Upper lobe of left lung (tissue), 6 donors: ENCODE data around the gene MLXIPL. TPM values are rescaled to one million over a fixed set of nuclear protein-coding genes. Genes with fewer than 3 reads are reported as not detected.
"Not testable (repeated sequence)": the region's sequence is repeated elsewhere in the genome, so short reads cannot be mapped to it uniquely, and the experiment has no call there.

Experiments
- ATAC-seq, 2 donors: fragments of 200-7000 bp; cut with Tn5 transposase; one replicate each; pipeline ENCODE4 v1.9.1; 2022; ENCODE audit warnings: mild to moderate bottlenecking in 2 of 2, moderate library complexity in 2 of 2; ENCODE audit not compliant: low FRiP score in 2 of 2
- DNase-seq, 2 donors: peaks; one replicate each; pipeline ENCODE4 v3.0.0-alpha.2; 2019 to 2020
- H3K27ac ChIP-seq, 4 donors: fragments of 200-600 bp; sonication (generic); one replicate each; pipeline ENCODE4 v1.5.1; 2016 to 2019
- H3K27me3 ChIP-seq, 4 donors: fragments of 200-600 bp; sonication (generic); one replicate each; pipeline ENCODE4 v1.5.1; 2017 to 2019
- H3K36me3 ChIP-seq, 4 donors: fragments of 200-600 bp; sonication (generic); one replicate each; pipeline ENCODE4 v1.5.1; 2016 to 2019
- H3K4me1 ChIP-seq, 4 donors: fragments of 200-600 bp; sonication (generic); one replicate each; pipeline ENCODE4 v1.5.1; 2018 to 2019
- H3K4me3 ChIP-seq, 4 donors: fragments of 200-600 bp; sonication (generic); one replicate each; pipeline ENCODE4 v1.5.1; 2017 to 2019; ENCODE audit warnings: mild to moderate bottlenecking in 2 of 4, moderate library complexity in 1 of 4
- H3K9me3 ChIP-seq, 4 donors: fragments of 200-600 bp; sonication (generic); one replicate each; pipeline ENCODE4 v1.5.1; 2018 to 2019
- EP300 ChIP-seq, 4 donors: sonication (generic); formaldehyde crosslinking; IDR thresholded peaks; one replicate each; pipeline ENCODE4 v1.5.1; 2017; ENCODE audit warnings: antibody characterized with exemption in 4 of 4, control low read depth in 2 of 4
- POLR2A ChIP-seq, 4 donors: fragments of 450-650 bp; IDR thresholded peaks; one replicate each; pipeline ENCODE4 v1.5.1; 2016 to 2017; ENCODE audit warnings: antibody characterized with exemption in 4 of 4, mild to moderate bottlenecking in 2 of 4
- POLR2AphosphoS5 ChIP-seq, 2 donors: sonication (generic); formaldehyde crosslinking; IDR thresholded peaks; one replicate each; pipeline ENCODE4 v1.5.1; 2017; ENCODE audit warnings: antibody characterized with exemption in 2 of 2
- WGBS, 2 donors: methylation state at CpG; one replicate each; pipeline ENCODE4 v1.1.5; 2017 to 2018; 5-methylcytosine and 5-hydroxymethylcytosine counted together
- total RNA-seq, 6 donors: library from RNA; depleted of rRNA in 4 of 6; stranded (reverse); fragments of >200 nt in 4 of 6; gene quantifications; one replicate each; pipeline versions ENCODE4 v1.1.0 to v1.2.1, GENCODE V29; 2016 to 2021
- TF ChIP-seq, protein P1 (sequence below), 6 experiments: fragments of 450-650 bp in 4 of 6; fragments of 200-600 bp in 2 of 6; sonication (generic) in 2 of 6; IDR thresholded peaks; one replicate each; pipeline ENCODE4 v1.5.1; 2016 to 2019; ENCODE audit warnings: antibody characterized with exemption in 6 of 6
- donor health status: DM: no; HTN: no; CAD: no; lungs with moderate emphysema.
- donor health status: DM: no; HTN: yes; CAD: no; lungs with severe emphysema.

Gene MLXIPL
- total RNA-seq, 6 donors from 2014 or later = 8.1 to 39.8 (median 14.4) TPM

DNA sequence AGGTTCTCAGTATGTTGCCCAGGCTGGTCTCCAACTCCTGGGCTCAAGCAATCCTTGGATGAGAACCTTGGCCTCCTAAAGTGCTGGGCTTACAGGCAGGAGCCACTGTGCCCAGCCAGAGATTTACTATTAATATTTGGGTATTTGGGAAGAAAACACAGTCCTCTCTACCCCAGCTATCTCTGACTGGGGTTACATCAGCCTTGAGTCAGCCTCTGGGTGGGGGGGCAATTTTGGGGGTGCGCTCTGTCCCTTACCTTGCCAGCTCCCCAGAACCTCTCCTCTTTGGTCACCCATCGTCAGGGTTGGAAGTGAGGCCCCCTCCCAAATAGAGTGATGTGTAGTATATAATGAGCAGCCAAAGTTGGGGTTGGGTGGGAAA, 1.8 kb downstream of the MLXIPL start:
- peak overlapping the region in 2 of 4 donors; percentile 63 to 65 for H3K4me3 ChIP-seq
- no peak overlapping the region for H3K27ac ChIP-seq
- H3K36me3 ChIP-seq = no peaks in the 10 kb centered on the region
- peaks cover 15 to 24% (median 21%) of the 10 kb centered on the region in 4 donors for H3K4me1 ChIP-seq
- DNase-seq = no peak
- 20 to 26% methylated on average over 2 of the region's 2 CpGs for WGBS, 2 donors
- H3K27me3 ChIP-seq = peaks cover 0 to 28% (median 16%) of the 10 kb centered on the region in 4 donors
- no peak for TF ChIP-seq EP300 (IDR thresholded peaks at IDR 0.05)
- no peak for TF ChIP-seq POLR2A (IDR thresholded peaks at IDR 0.05)
- TF ChIP-seq, protein P1, sequence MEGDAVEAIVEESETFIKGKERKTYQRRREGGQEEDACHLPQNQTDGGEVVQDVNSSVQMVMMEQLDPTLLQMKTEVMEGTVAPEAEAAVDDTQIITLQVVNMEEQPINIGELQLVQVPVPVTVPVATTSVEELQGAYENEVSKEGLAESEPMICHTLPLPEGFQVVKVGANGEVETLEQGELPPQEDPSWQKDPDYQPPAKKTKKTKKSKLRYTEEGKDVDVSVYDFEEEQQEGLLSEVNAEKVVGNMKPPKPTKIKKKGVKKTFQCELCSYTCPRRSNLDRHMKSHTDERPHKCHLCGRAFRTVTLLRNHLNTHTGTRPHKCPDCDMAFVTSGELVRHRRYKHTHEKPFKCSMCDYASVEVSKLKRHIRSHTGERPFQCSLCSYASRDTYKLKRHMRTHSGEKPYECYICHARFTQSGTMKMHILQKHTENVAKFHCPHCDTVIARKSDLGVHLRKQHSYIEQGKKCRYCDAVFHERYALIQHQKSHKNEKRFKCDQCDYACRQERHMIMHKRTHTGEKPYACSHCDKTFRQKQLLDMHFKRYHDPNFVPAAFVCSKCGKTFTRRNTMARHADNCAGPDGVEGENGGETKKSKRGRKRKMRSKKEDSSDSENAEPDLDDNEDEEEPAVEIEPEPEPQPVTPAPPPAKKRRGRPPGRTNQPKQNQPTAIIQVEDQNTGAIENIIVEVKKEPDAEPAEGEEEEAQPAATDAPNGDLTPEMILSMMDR (IDR thresholded peaks at IDR 0.05) = no peak
- no peak for TF ChIP-seq POLR2AphosphoS5 (IDR thresholded peaks at IDR 0.05)
- ATAC-seq = no peak
- H3K9me3 ChIP-seq = no peaks in the 10 kb centered on the region

DNA sequence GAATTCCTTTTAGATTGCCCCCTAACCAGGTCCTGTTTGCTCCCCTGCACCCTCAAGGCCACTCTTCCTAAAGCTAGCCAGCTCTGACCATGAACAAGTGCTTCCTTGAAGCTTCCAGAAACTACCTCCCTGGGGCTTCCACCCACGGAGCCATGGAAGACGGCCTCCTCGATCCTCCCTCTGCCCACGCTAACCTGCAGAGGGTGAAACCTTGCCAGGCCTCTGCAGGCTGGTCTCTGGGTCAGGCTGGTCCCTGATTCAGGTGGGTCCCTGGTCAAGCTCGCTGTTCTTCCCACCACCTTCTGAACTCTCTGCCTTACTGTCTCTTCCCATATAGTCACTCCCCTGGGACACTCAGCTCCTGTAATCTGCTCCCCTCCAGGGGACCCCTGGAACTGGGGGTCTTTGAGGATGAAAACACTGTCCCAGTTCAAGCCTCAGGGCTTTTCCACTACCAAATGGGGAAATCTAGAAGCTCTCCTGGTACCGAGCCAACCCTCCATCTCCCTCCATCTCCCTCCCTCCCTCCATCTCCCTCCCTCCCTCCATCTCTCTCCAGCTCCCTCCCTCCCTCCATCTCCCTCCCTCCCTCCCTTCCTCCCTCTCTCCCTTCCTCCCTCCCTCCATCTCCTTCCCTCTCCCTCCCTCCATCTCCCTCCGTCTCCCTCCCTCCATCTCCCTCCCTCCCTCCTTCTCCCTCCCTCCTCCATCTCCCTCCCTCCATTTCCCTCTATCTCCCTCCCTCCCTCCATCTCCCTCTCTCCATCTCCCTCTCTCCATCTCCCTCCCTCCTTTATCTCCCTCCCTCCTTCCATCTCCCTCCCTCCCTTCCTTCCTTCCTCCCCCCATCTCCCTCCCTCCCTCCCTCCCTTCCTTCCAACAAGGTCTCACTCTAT, 2.9 kb downstream of the MLXIPL start:
- no peak for ATAC-seq
- DNase-seq = no peak
- H3K27me3 ChIP-seq = peaks cover 0 to 28% (median 16%) of the 10 kb centered on the region in 4 donors
- H3K36me3 ChIP-seq = no peaks in the 10 kb centered on the region
- no peak for TF ChIP-seq POLR2AphosphoS5 (IDR thresholded peaks at IDR 0.05)
- TF ChIP-seq, protein P1 (IDR thresholded peaks at IDR 0.05) = no peak
- TF ChIP-seq POLR2A (IDR thresholded peaks at IDR 0.05) = no peak
- no peak for TF ChIP-seq EP300 (IDR thresholded peaks at IDR 0.05)
- WGBS, 2 donors = 63 to 70% methylated on average over 5 to 6 of the region's 7 CpGs
- H3K9me3 ChIP-seq = no peaks in the 10 kb centered on the region
- peaks cover 15 to 24% (median 21%) of the 10 kb centered on the region in 4 donors for H3K4me1 ChIP-seq
- H3K4me3 ChIP-seq = no peak overlapping the region
- no peak overlapping the region for H3K27ac ChIP-seq

DNA sequence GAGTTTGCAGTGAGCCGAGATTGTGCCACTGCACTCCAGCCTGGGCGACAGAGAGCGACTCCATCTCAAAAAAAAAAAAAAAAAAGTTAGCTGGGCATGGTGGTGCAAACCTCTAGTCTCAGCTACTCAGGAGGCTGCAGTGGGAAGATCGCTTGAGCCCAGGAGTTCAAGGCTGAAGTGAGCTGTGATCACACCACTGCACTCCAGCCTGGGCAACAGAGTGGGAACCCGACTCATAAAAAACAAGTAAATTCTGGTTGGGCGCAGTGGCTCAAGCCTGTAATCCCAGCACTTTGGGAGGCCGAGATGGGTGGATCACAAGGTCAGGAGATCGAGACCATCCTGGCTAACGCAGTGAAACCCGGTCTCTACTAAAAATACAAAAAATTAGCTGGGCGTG, 4.9 kb downstream of the MLXIPL start:
- not testable (repeated sequence) for ATAC-seq, H3K9me3 ChIP-seq, H3K36me3 ChIP-seq, H3K27ac ChIP-seq, H3K4me3 ChIP-seq, DNase-seq
- H3K27me3 ChIP-seq = peaks cover 0 to 20% (median 15%) of the 10 kb centered on the region in 4 donors
- 82 to 88% methylated on average over 11 of the region's 11 CpGs for WGBS, 2 donors
- H3K4me1 ChIP-seq = peaks cover 15 to 21% (median 19%) of the 10 kb centered on the region in 4 donors

DNA sequence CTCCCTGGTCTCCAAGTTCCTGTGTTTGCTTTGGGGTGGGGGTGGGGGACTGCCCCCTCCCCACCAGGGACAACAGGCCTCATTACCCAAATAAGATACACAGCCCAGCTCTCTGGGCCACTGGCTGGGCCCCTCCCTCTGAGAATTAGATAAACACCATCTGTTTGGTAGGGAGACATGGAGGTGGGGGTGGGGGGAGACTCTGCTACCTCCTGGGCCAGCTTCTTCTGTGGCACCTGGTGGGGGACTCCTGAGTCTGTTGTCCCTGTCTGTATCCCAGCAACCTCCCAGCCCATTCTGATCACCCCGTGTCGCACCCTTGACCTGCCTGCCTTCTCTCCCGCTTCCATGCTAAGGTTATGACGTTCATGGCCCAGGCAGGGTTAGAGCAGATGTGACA, 5.8 kb downstream of the MLXIPL start:
- peaks cover 7 to 12% (median 10%) of the 10 kb centered on the region in 4 donors for H3K4me1 ChIP-seq
- peaks cover 0 to 11% (median 7%) of the 10 kb centered on the region in 4 donors for H3K27me3 ChIP-seq
- no peaks in the 10 kb centered on the region for H3K9me3 ChIP-seq
- 66 to 72% methylated on average over 4 of the region's 4 CpGs for WGBS, 2 donors
- no peak for TF ChIP-seq POLR2AphosphoS5 (IDR thresholded peaks at IDR 0.05)
- TF ChIP-seq, protein P1 (IDR thresholded peaks at IDR 0.05) = no peak
- TF ChIP-seq EP300 (IDR thresholded peaks at IDR 0.05) = no peak
- TF ChIP-seq POLR2A (IDR thresholded peaks at IDR 0.05) = no peak
- H3K4me3 ChIP-seq = no peak overlapping the region
- H3K36me3 ChIP-seq = no peaks in the 10 kb centered on the region
- no peak overlapping the region for H3K27ac ChIP-seq
- no peak for ATAC-seq
- no peak for DNase-seq

DNA sequence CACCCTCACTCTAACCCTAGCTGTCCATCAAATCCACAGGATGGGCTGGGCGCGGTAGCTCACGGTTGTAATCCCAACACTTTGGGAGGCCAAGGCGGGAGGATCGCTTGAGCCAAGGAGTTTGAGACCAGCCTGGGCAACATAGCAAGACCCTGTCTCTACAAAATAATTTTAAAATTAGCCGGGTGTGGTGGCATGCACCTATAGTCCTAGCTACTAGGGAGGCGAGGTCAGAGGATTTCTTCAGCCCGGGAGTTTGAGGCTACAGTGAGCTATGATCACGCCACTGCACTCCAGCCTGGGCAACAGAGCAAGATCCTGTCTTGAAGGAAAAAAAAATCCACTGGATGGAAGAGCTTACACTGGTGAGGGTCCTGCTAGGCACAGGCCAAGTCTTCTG, 6.8 kb downstream of the MLXIPL start:
- H3K27ac ChIP-seq, DNase-seq, H3K27me3 ChIP-seq, H3K36me3 ChIP-seq, H3K4me1 ChIP-seq, ATAC-seq, H3K9me3 ChIP-seq, H3K4me3 ChIP-seq: not testable (repeated sequence)
- WGBS, 2 donors = 91 to 92% methylated on average over 4 to 9 of the region's 9 CpGs

DNA sequence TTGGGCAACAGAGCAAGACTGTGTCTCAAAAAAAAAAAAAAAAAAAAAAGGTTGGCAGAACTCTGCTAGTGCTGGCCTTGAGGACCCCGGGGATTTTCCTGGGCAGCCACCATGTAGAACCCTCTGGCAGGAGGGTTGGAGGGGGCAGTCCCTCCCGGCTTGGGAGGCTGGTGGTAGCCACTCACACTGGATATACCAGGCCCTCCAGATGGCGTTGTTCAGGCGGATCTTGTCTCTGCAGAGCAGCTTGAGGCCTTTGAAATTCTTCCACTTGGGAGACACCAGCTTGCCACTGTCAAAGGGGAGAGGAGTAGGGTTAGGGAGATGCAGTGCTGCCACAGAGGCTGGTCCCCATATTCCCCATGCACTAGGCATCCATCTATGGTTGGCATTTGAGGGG, 8.4 kb downstream of the MLXIPL start:
- Histone ChIP-seq H3K4me3 (no peak overlapping the region), H3K9me3 (no peaks in the 10 kb centered on the region), H3K27me3 (no peaks in the 10 kb centered on the region), H3K27ac (no peak overlapping the region), H3K36me3 (no peaks in the 10 kb centered on the region), H3K4me1 (peaks cover 0 to 6% (median 0%) of the 10 kb centered on the region in 4 donors)
- TF ChIP-seq, protein P1 (IDR thresholded peaks at IDR 0.05) = no peak
- TF ChIP-seq POLR2A (IDR thresholded peaks at IDR 0.05) (no peak), POLR2AphosphoS5 (IDR thresholded peaks at IDR 0.05) (no peak), EP300 (IDR thresholded peaks at IDR 0.05) (no peak)
- ATAC-seq (no peak), DNase-seq (no peak)
- WGBS, 2 donors = 60 to 78% methylated on average over 4 of the region's 4 CpGs

DNA sequence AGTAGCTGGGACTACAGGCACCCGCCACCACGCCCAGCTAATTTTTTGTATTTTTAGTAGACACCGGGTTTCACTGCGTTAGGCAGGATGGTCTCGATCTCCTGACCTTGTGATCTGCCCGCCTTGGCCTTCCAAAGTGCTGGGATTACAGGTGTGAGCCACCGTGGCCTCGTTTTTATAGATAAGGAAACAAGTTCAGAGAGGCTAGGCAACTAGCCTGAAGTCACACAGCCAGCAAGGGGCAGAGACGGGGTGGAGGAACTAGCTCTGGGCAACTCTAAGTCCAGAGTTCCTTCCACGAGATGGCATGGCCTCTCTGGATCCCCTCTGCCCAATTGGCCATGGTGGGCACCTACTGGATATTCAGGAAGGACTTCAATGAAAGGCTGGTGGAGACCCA, 9.4 kb downstream of the MLXIPL start:
- ATAC-seq, H3K9me3 ChIP-seq, H3K36me3 ChIP-seq, H3K4me1 ChIP-seq, H3K27ac ChIP-seq, H3K4me3 ChIP-seq, DNase-seq, H3K27me3 ChIP-seq: not testable (repeated sequence)
- WGBS, 2 donors = 79 to 86% methylated on average over 10 of the region's 10 CpGs
